GM18505 (cell line): Measurements from ENCODE around the gene BMF.

Experiments
- ATAC-seq: cut with Tn5 transposase; IDR thresholded peaks from one replicate; pipeline ENCODE4 v1.9.1; 2021; ENCODE audit not compliant: unreplicated experiment
- POLR2A ChIP-seq: IDR thresholded peaks from 4 replicates; pipeline ENCODE4 v1.6.1; 2011; ENCODE audit warnings: borderline replicate concordance; ENCODE audit not compliant: insufficient read depth, insufficient read length; ENCODE audit errors: extremely low read depth

Gene BMF

GRCh38 chr15:40092979-40093869, 15.5 kb downstream of the BMF start:
- no peak for ATAC-seq

GRCh38 chr15:40092256-40092978, 16.3 kb downstream of the BMF start:
- ATAC-seq, result no peak
- TF ChIP-seq POLR2A, result no peak

More at GRCh38 chr15:40092979-40093869, 15.5 kb downstream of the BMF start:
- no peak for TF ChIP-seq POLR2A

DNA sequence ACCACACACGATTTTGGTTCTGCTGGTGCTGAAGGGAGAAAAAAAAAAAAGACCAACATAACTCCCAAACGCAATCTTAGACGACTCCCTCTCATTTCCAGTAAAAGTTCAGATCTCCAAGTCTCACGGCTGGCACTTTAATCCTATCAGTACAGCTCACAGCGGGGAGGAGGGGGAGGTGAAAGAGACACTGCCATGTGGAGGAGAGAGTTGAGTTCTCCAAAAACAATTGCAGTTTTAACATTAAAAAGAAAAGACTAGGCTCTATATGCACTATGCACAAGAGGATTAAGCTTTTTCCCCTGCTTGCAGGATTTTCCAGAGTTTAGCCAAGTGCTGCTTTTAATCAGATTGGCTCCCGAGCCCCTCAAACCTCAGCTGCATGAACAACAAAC, 16.8 kb downstream of the BMF start:
- no peak for ATAC-seq

GRCh38 chr15:40090774-40091455, 17.8 kb downstream of the BMF start:
- ATAC-seq, result no peak
- no peak for TF ChIP-seq POLR2A

More for the DNA sequence above, 16.8 kb downstream of the BMF start:
- TF ChIP-seq POLR2A, result no peak

GRCh38 chr15:40088929-40089755, 19.5 kb downstream of the BMF start:
- no peak for ATAC-seq
- no peak for TF ChIP-seq POLR2A

DNA sequence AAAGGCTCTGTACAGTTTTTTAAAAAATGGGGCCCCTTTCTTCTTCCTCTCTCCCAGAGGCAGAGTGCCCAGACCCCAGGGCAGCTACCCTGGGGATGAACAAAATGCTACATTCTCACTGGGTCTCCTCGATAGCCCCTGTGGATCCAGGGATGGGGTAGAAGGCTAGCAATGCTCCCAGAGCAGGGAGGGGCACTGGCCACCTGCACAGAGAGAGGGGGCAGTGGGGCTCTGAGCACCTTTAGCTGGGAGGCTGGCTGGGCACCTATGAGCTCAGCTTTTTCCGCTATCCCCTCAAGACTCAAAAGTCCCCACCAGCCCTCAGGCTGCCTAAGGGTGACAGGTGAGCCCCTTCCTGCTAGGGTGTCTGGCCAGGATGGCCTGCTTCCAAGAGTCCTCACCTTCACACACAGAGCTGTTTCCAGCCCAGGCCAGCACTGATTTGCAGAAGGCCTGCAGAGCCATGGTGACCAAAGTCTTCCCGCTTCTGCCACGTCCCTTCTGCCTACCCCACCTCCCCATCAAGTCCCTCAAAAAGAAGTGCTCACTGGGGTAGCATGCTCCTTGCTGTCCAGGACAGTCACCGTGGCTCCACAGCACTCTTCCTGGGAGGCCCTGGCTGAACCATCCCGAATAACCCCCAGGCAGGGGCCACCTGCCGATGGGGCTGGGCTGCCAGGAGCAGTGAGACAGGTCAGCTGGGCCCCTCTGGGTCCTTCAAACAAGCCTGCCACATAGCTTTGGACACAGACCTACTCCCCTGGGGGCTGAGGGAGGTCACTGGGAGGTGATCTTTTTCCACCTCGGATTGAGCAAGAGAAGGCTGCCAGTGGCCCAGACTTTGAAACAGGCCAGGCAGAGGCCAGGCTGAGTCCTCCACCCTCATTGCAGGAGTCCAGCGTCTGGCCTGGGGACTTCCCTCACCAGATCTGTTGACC, 20.4 kb downstream of the BMF start:
- TF ChIP-seq POLR2A, result no peak
- ATAC-seq, result no peak

- TF ChIP-seq POLR2A, result peak; percentile 14
- ATAC-seq, result no peak
Measured at GRCh38 chr15:40087068-40087810, 21.4 kb downstream of the BMF start.

DNA sequence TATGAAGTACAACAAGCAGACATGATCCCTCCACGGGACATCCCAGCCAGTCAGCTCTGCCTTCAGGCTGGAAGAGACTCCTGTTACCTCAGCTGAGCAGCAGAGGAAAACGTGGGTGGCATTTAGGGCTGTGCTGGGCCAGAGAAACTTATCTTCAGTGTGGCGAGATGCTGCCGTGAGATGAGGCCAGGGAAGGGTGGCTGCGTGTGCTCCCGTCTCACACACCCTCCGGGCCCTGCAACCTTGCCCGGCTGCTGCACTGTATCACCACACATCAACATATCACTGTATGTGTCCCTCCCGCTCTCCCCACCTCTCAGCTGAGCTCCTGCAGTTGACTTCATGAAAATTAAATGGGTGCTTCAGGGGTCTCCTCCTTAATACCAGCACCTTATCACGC, 23.4 kb downstream of the BMF start:
- no peak for ATAC-seq
- no peak for TF ChIP-seq POLR2A

- no peak for ATAC-seq
- no peak for TF ChIP-seq POLR2A
Measured at GRCh38 chr15:40084650-40085049, 24.0 kb downstream of the BMF start.

- no peak for ATAC-seq
Measured at GRCh38 chr15:40082195-40082883, 26.3 kb downstream of the BMF start.

More at GRCh38 chr15:40082195-40082883, 26.3 kb downstream of the BMF start:
- TF ChIP-seq POLR2A, result no peak
